Measurements from ENCODE around the gene ORM2.

ORM2 gene

DNA sequence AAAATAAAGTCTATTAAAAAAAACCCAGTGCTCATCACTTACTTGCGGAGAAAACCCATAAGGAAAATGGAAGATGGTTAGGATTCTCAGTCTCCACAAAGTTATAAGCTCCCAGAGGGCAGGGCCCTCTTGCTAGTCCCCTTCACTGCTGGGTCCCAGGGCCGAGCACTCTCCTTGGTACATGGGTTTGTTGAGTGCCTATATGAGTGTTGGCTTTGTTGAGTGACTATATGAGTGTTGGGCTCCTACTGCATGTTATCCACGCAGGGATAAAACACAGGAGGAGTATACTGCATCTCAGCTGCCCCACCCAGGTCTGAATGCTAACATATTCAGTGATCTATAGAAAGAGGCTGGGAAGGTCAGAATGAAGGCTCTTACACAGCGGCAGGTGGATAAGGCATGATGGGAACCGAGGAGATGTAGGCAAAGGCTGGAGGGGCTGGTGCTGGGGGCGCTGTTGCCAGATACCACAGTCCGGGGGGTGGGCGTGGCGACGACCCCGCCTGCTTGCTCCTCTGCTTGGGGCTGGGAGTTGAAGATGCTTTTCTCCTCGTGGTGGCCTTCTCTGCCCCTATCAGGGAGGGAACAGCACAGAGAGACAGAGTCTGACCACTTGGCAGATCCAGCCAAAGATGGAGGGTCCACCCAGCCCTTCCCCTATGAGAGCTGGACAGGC lies 11.6 kb downstream of the ORM2 start:
- TF ChIP-seq, protein P1, sequence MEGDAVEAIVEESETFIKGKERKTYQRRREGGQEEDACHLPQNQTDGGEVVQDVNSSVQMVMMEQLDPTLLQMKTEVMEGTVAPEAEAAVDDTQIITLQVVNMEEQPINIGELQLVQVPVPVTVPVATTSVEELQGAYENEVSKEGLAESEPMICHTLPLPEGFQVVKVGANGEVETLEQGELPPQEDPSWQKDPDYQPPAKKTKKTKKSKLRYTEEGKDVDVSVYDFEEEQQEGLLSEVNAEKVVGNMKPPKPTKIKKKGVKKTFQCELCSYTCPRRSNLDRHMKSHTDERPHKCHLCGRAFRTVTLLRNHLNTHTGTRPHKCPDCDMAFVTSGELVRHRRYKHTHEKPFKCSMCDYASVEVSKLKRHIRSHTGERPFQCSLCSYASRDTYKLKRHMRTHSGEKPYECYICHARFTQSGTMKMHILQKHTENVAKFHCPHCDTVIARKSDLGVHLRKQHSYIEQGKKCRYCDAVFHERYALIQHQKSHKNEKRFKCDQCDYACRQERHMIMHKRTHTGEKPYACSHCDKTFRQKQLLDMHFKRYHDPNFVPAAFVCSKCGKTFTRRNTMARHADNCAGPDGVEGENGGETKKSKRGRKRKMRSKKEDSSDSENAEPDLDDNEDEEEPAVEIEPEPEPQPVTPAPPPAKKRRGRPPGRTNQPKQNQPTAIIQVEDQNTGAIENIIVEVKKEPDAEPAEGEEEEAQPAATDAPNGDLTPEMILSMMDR (conservative IDR thresholded peaks at IDR 0.05; ENCODE audit: low read depth, low read length): no peak
- no peak for DNase-seq (ENCODE audit: low read depth)
- H3K4me3 ChIP-seq (ENCODE audit: low read depth, low read length): no peak overlapping the region

DNA sequence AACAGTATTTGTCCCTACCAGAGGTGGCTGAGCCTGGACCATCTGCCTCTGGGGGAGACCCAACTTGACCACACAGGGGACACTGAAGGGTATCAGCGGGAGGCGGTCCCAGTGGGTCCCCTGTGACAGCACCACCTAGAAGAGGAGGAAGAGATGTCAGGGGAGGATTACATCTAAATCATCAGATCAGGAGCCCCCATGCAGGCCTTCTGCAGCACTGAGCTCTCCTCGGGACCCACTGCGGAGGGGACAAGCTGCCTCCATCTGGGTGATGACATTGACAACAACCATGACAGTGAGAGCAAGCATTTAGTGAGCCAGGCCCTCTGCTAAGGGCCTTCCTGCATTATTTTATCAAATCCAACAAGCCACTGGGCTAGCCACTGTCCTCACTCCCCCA lies 12.3 kb downstream of the ORM2 start:
- no peak overlapping the region for H3K4me3 ChIP-seq (ENCODE audit: low read depth, low read length)
- TF ChIP-seq, protein P1 (conservative IDR thresholded peaks at IDR 0.05; ENCODE audit: low read depth, low read length): no peak
- DNase-seq (ENCODE audit: low read depth): no peak

DNA sequence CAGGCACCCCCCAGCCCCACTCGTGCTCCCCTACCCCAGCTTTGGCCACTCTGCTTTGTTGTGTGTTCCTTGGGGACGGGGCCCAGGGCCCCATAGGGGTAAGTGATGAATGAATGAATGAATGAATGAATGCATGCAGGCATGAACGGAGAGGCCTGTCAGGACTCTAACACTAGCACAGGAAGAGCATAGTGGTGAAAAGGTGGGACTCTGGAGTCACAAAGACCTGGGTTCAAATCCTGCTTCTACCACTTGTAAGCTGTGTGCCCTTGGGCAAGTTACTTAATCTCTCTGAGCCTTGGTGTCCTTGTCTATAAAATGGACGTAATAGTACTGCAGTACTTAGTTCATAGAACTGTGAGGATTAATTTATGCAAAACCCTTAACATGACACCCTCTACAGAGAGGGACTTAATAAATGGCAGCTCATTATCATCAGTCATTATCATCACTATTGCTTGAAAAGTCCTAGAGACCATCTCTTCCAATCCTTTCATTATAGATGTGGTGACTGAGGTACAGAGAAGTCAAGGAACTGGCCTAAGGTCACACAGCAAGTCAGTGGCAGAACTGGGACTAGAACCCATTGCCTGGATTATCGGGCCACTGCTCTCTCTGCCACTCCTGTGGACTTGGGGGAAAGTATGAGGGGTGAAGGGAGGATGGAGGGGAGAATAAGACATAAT lies 13.2 kb downstream of the ORM2 start:
- H3K4me3 ChIP-seq (ENCODE audit: low read depth, low read length): no peak overlapping the region
- TF ChIP-seq, protein P1 (conservative IDR thresholded peaks at IDR 0.05; ENCODE audit: low read depth, low read length): no peak
- DNase-seq (ENCODE audit: low read depth): no peak

DNA sequence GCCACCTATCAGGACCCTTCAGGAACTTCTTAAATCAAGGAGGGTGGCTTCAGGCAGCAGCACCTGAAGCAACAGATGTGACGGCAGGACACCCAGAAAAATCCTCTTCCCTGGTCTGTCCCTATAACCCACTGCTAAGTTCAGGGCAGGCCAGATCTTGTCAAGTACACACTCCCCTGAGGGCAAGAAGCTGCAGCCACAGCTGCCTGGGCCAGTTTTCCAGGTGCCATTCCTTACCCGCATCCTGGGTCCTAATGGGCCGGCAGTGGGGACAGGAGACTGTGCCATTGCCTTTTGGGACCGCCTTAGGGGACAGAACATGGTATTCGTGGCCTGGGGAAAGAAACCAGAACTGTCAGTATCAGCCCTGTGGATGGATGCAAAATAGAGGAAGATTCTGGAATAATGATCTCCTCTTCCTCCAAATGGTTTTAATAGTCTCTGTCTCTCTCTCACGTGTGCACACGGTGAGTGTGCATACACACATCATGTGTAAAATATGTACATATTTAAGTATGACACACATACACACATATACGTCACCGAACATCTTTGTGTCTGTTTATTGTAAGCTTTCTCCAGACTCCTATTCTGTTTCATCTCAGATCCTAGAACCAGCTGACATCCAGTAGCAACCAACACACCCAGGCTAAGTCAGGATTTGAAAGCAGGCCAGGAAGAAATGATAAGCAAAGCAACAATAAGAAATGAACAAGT lies 14.0 kb downstream of the ORM2 start:
- no peak for DNase-seq (ENCODE audit: low read depth)
- TF ChIP-seq, protein P1 (conservative IDR thresholded peaks at IDR 0.05; ENCODE audit: low read depth, low read length): no peak
- no peak overlapping the region for H3K4me3 ChIP-seq (ENCODE audit: low read depth, low read length)

DNA sequence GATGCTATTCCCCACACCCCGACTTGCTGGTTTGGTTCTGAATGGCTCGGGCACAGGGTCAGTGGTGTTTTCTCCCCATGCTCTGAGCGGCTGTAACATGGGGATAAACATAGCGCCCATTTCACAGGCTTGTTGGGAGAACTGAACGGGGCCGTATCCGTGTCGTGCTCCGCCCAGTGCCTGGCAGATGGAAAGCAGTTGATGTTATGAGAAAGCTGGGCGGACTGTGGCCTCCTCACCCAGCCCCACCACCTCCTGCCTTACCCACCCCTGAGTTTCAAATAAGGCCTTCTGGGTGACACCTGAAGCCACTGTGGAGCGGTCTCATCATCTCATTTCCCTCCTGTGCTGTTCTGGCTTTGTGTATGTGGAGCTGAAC lies 14.5 kb downstream of the ORM2 start:
- no peak overlapping the region for H3K4me3 ChIP-seq (ENCODE audit: low read depth, low read length)
- TF ChIP-seq, protein P1 (conservative IDR thresholded peaks at IDR 0.05; ENCODE audit: low read depth, low read length): no peak

DNA sequence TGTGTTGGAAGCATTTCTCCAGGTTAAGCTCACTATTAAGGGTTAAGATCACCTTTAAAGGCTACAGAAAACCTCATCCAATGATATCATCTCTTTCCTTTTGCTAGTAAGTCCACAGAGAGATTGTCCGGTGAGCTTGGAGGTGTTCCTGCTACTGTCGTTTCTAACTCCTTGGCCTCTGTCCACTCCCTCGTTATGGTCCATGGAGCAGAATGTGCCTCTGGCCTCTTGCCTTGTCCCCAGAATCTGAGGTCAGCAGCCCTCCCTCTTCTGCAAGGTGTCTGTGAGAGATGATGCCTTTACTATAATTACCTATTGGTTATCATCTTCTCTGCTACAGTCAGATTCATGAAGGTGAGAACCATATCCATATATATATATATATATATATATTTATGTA lies 15.0 kb downstream of the ORM2 start:
- H3K4me3 ChIP-seq (ENCODE audit: low read depth, low read length): no peak overlapping the region
- no peak for DNase-seq (ENCODE audit: low read depth)
- TF ChIP-seq, protein P1 (conservative IDR thresholded peaks at IDR 0.05; ENCODE audit: low read depth, low read length): no peak

More for the DNA sequence above, 14.5 kb downstream of the ORM2 start:
- no peak for DNase-seq (ENCODE audit: low read depth)

Measured in choroid plexus epithelial cell (primary cell).